ENCODE data around the gene CHRNB1.

GRCh38 chr17:7476951-7477350 is 32.1 kb downstream of the CHRNB1 start:
- TF ChIP-seq POLR2A (IDR thresholded peaks at IDR 0.05; ENCODE audit: low read depth), result no peak
- TF ChIP-seq EP300 (IDR thresholded peaks at IDR 0.05), result no peak
- TF ChIP-seq CTCF (IDR thresholded peaks at IDR 0.05), result no peak
- no peak for TF ChIP-seq POLR2AphosphoS5 (IDR thresholded peaks at IDR 0.05)

Data from esophagus muscularis mucosa (tissue), 4 donors.